Pulmonary artery endothelial cell (primary cell): ENCODE results near the gene CTAGE1. TPM values are rescaled to one million over a fixed set of nuclear protein-coding genes. Genes with fewer than 3 reads are reported as not detected.
"Not testable (repeated sequence)": the region's sequence is repeated elsewhere in the genome, so short reads cannot be mapped to it uniquely, and the experiment has no call there.

ENCODE experiments used
- DNase-seq: peaks from one replicate; pipeline ENCODE4 v3.0.0-alpha.2; 2011; ENCODE audit warnings: low read depth, low spot score
- total RNA-seq: library from RNA; depleted of rRNA; stranded (reverse); fragments of >200 nt; gene quantifications from 2 replicates; pipeline ENCODE4 v1.2.3, GENCODE V29; 2014

The CTAGE1 gene
- total RNA-seq = not detected in 2 replicates

GRCh38 chr18:22417496-22418188 lies at the start of gene CTAGE1:
TSS of gene CTAGE1 (minus strand) at chr18:22417915. CDS start at chr18:22417811, 104 bp downstream.
- no peak for DNase-seq

- no peak for DNase-seq
Observed at GRCh38 chr18:22466608-22467395, 49.1 kb upstream of the CTAGE1 start.

GRCh38 chr18:22465859-22466457 lies 48.2 kb upstream of the CTAGE1 start:
- DNase-seq = no peak

GRCh38 chr18:22463076-22463475 lies 45.4 kb upstream of the CTAGE1 start:
- DNase-seq = no peak

GRCh38 chr18:22459491-22459890 lies 41.8 kb upstream of the CTAGE1 start:
- no peak for DNase-seq

GRCh38 chr18:22457524-22457923 lies 39.8 kb upstream of the CTAGE1 start:
- no peak for DNase-seq

- DNase-seq = no peak
Observed at GRCh38 chr18:22456547-22456946, 38.8 kb upstream of the CTAGE1 start.

- no peak for DNase-seq
Observed at GRCh38 chr18:22456116-22456480, 38.4 kb upstream of the CTAGE1 start.

GRCh38 chr18:22455425-22456115 lies 37.9 kb upstream of the CTAGE1 start:
- DNase-seq = no peak

GRCh38 chr18:22453315-22453714 lies 35.6 kb upstream of the CTAGE1 start:
- DNase-seq = no peak

- no peak for DNase-seq
Observed at GRCh38 chr18:22452226-22452668, 34.5 kb upstream of the CTAGE1 start.

- no peak for DNase-seq
Observed at GRCh38 chr18:22451796-22452195, 34.1 kb upstream of the CTAGE1 start.

- DNase-seq = not testable (repeated sequence)
Observed at GRCh38 chr18:22450766-22451165, 33.1 kb upstream of the CTAGE1 start.

GRCh38 chr18:22450318-22450717 lies 32.6 kb upstream of the CTAGE1 start:
- not testable (repeated sequence) for DNase-seq

- DNase-seq = not testable (repeated sequence)
Observed at GRCh38 chr18:22449753-22450152, 32.0 kb upstream of the CTAGE1 start.

GRCh38 chr18:22448238-22448637 lies 30.5 kb upstream of the CTAGE1 start:
- no peak for DNase-seq

GRCh38 chr18:22447792-22448191 lies 30.1 kb upstream of the CTAGE1 start:
- DNase-seq = no peak

GRCh38 chr18:22446911-22447310 lies 29.2 kb upstream of the CTAGE1 start:
- DNase-seq = no peak

GRCh38 chr18:22446325-22446724 lies 28.6 kb upstream of the CTAGE1 start:
- no peak for DNase-seq

- DNase-seq = no peak
Observed at GRCh38 chr18:22441638-22442037, 23.9 kb upstream of the CTAGE1 start.

- no peak for DNase-seq
Observed at GRCh38 chr18:22439447-22439846, 21.7 kb upstream of the CTAGE1 start.

- DNase-seq = no peak
Observed at GRCh38 chr18:22436136-22436535, 18.4 kb upstream of the CTAGE1 start.
